ENCODE results near the gene ARL17B. TPM values are rescaled to one million over a fixed set of nuclear protein-coding genes. Genes with fewer than 3 reads are reported as not detected.
"Not testable (repeated sequence)": the region's sequence is repeated elsewhere in the genome, so short reads cannot be mapped to it uniquely, and the experiment has no call there.

The ARL17B gene
- total RNA-seq, 2 donors from 2014 or later = 21.4 to 28.3 TPM

DNA sequence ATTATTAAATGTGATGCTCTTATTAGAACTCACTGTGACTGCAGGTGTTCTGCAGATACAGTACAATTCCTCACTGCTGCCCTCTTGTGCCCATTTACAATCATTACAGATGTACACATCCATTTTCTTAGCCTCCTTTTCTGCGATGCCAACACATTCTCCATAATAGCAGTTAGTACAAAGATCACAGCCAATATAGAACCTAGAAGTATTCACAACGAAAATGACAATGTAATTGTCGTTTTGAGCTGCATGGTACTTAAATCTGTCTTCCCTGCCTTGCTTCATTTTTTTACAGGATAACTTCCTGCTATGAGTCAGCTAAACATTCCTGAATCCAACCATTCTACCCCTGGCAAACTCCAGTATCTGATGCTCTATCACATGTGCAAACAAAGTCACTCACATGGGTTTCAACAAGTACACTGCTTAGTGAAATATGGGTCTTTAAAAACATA, 74.8 kb downstream of the ARL17B start:
- H3K4me1 ChIP-seq (ENCODE audit: control insufficient read depth in 1 of 2, low read depth in 2 of 2); H3K4me3 ChIP-seq; DNase-seq (ENCODE audit: low spot score); H3K36me3 ChIP-seq; H3K9me3 ChIP-seq; H3K27ac ChIP-seq; H3K27me3 ChIP-seq (replicated peaks; ENCODE audit: insufficient read depth): not testable (repeated sequence)
- TF ChIP-seq, protein P1, sequence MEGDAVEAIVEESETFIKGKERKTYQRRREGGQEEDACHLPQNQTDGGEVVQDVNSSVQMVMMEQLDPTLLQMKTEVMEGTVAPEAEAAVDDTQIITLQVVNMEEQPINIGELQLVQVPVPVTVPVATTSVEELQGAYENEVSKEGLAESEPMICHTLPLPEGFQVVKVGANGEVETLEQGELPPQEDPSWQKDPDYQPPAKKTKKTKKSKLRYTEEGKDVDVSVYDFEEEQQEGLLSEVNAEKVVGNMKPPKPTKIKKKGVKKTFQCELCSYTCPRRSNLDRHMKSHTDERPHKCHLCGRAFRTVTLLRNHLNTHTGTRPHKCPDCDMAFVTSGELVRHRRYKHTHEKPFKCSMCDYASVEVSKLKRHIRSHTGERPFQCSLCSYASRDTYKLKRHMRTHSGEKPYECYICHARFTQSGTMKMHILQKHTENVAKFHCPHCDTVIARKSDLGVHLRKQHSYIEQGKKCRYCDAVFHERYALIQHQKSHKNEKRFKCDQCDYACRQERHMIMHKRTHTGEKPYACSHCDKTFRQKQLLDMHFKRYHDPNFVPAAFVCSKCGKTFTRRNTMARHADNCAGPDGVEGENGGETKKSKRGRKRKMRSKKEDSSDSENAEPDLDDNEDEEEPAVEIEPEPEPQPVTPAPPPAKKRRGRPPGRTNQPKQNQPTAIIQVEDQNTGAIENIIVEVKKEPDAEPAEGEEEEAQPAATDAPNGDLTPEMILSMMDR (IDR thresholded peaks at IDR 0.05) = peak; percentile 72
- ATAC-seq (ENCODE audit: insufficient number of reproducible peaks, low FRiP score, low read depth) = peak; percentile 43

DNA sequence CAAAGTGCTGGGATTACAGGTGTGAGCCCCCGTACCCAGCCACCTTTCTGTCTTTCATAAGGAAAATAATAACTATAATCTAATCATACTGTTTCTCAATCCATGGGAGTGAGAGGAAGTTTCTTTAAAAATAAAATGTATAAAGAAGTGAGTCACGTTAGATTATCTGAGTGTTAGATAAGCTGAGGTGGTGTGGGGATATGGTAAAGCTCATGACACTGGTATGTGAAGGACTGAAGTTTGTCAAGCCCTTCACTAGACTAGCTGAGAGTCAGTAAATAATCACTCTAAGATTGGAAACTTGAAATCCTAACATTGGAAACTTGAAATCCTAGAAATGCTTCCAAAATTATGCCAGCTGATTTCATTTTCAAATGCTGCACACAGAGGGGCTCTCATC, 76.1 kb downstream of the ARL17B start:
- not testable (repeated sequence) for H3K27ac ChIP-seq; ATAC-seq (ENCODE audit: insufficient number of reproducible peaks, low FRiP score, low read depth); H3K36me3 ChIP-seq; H3K4me3 ChIP-seq; H3K4me1 ChIP-seq (ENCODE audit: control insufficient read depth in 1 of 2, low read depth in 2 of 2); DNase-seq (ENCODE audit: low spot score); H3K9me3 ChIP-seq; H3K27me3 ChIP-seq (replicated peaks; ENCODE audit: insufficient read depth)

DNA sequence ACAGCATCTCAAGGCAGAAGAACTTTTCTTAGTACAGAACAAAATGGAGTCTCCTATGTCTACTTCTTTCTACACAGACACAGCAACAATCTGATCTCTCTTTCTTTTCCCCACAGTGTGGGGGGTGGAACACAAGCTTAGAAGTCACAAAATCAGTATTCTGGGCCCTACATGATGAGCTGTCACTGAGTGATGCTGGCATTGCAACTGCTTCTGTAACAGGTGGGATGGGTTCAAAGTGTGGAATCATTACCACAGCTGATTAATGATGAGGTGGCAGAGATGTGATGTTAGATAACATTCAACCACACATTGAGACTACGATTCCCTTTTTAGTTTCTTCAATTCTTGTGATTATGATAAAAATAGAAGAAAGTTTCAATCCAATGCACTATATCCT, 77.1 kb downstream of the ARL17B start:
- H3K27ac ChIP-seq; DNase-seq (ENCODE audit: low spot score); ATAC-seq (ENCODE audit: insufficient number of reproducible peaks, low FRiP score, low read depth); H3K36me3 ChIP-seq; H3K4me3 ChIP-seq; H3K27me3 ChIP-seq (replicated peaks; ENCODE audit: insufficient read depth); H3K4me1 ChIP-seq (ENCODE audit: control insufficient read depth in 1 of 2, low read depth in 2 of 2); H3K9me3 ChIP-seq: not testable (repeated sequence)

DNA sequence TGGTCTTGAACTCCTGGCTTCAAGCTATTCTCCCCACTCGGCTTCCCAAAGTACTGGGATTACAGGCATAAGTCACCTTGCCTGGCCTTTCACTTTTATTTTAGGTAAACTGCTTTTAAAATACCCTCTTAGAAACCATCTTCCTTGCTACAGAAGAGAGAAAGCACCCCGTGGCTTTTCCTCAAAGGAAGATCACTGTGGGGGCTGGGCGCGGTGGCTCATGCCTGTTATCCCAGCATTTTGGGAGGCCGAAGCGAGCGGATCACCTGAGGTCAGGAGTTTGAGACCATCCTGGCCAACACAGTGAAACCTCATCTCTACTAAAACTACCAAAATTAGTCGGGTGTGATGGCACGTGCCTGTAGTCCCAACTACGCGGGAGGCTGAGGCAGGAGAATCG, 78.9 kb downstream of the ARL17B start:
- H3K36me3 ChIP-seq; DNase-seq (ENCODE audit: low spot score); H3K9me3 ChIP-seq; H3K4me3 ChIP-seq; H3K4me1 ChIP-seq (ENCODE audit: control insufficient read depth in 1 of 2, low read depth in 2 of 2); H3K27ac ChIP-seq; H3K27me3 ChIP-seq (replicated peaks; ENCODE audit: insufficient read depth); ATAC-seq (ENCODE audit: insufficient number of reproducible peaks, low FRiP score, low read depth): not testable (repeated sequence)

DNA sequence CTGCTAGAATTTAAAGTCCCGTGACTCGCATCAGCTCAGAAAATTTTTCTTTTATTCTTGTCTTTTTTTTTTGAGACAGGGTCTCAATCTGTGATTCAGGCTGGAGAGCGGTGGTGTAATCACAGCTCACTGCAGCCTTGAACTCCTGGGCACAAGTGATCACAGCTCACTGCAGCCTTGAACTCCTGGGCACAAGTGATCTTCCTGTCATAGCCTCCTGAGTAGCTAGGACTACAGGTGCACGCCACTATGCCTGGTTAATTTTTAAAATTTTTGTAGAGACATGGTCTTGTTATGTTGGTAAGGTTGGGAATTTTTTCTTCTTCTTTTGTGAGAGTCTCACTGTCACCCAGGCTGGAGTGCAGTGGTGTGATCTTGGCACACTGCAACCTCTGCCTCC, 80.2 kb downstream of the ARL17B start:
- H3K27me3 ChIP-seq (replicated peaks; ENCODE audit: insufficient read depth); ATAC-seq (ENCODE audit: insufficient number of reproducible peaks, low FRiP score, low read depth); H3K9me3 ChIP-seq; DNase-seq (ENCODE audit: low spot score); H3K4me3 ChIP-seq; H3K36me3 ChIP-seq; H3K27ac ChIP-seq; H3K4me1 ChIP-seq (ENCODE audit: control insufficient read depth in 1 of 2, low read depth in 2 of 2): not testable (repeated sequence)

DNA sequence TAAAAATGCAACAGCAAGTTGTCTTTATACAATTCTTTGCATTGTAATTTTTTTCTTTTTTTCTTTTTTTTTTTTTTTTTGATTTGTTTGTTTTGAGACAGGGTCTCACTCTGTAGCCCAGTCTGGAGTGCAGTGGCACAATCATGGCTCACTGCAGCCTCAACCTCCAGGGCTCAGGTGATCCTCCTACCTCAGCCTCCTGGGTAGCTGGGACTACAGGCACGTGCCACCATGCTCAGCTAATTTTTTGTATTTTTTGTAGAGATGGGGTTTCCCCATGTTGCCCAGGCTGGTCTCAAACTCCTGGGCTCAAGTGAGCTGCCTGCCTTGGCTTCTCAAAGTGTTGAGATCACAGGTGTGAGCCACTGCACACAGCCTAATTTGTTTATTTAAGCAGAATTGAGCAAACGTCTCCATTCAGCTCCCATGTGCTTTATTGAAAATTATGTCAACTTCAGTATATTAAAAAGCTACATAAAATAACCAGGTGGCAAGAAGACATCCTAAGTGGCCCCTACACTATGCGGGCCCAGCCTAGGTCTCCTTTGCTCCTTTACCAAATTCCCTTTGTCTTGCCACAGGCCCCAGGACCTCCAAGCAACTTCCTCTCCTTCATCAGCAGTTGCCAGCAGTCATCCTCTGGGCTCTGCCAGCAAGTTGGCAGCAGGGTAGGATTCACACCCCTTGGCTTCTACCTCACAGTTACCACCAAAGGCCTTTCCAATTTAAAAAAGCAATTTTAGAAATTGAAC, 84.7 kb downstream of the ARL17B start:
- H3K4me3 ChIP-seq; H3K4me1 ChIP-seq (ENCODE audit: control insufficient read depth in 1 of 2, low read depth in 2 of 2); H3K36me3 ChIP-seq; H3K27me3 ChIP-seq (replicated peaks; ENCODE audit: insufficient read depth); ATAC-seq (ENCODE audit: insufficient number of reproducible peaks, low FRiP score, low read depth); DNase-seq (ENCODE audit: low spot score); H3K9me3 ChIP-seq; H3K27ac ChIP-seq: not testable (repeated sequence)

DNA sequence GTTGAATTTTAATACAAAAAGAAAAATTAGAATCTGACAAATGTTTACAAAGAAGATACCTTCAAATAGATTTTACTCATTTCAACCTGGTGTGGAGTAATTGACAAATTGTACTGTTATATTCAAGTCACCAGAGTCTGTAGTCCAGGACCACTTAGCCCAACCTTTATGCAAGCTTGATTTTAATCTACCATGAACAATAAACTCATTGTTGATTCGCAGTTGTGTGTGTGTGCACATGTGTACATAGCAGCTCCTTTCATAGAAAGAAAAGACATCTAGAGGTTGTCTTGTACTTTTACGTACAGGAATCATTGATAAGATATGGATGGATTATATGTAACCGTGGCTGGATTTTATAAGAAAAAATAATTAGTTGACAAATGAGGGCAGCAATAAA, 87.3 kb downstream of the ARL17B start:
- H3K36me3 ChIP-seq = no peaks in the 10 kb centered on the region
- H3K4me1 ChIP-seq (ENCODE audit: control insufficient read depth in 1 of 2, low read depth in 2 of 2) = no peaks in the 10 kb centered on the region
- no peaks in the 10 kb centered on the region for H3K9me3 ChIP-seq
- no peak for DNase-seq (ENCODE audit: low spot score)
- ATAC-seq (ENCODE audit: insufficient number of reproducible peaks, low FRiP score, low read depth) = no peak
- TF ChIP-seq, protein P1 (IDR thresholded peaks at IDR 0.05) = no peak
- no peak overlapping the region for H3K27ac ChIP-seq
- no peaks in the 10 kb centered on the region for H3K27me3 ChIP-seq (replicated peaks; ENCODE audit: insufficient read depth)
- no peak overlapping the region for H3K4me3 ChIP-seq

All from thoracic aorta (tissue), 2 donors.